OCI-LY7 (cell line): Measurements from ENCODE around the gene C6orf132. TPM values are rescaled to one million over a fixed set of nuclear protein-coding genes. Genes with fewer than 3 reads are reported as not detected.

Experiments used
- BruUV-seq: library from RNA; stranded (reverse); fragments of 400-500 nt; replicated peaks from 2 replicates; lab custom pipeline; 2021; lab: Mats Ljungman, UMichigan
- CTCF ChIA-PET: fragments of 300-600 bp; sonication (Branson Sonifier 250); formaldehyde crosslinking; loops from one replicate; lab custom pipeline; 2022; ENCODE audit warnings: antibody characterized with exemption; ENCODE audit not compliant: unreplicated experiment; lab: Charles Lee
- POLR2A ChIA-PET: fragments of 300-600 bp; sonication (Branson Sonifier 250); formaldehyde crosslinking; loops from one replicate; lab custom pipeline; 2022; ENCODE audit warnings: antibody characterized with exemption; lab: Charles Lee
- DNase-seq: peaks from one replicate; pipeline ENCODE4 v3.0.0-alpha.2; 2015; ENCODE audit warnings: low spot score
- H2AFZ ChIP-seq: fragments of 200-600 bp; sonication (generic), shearing (Covaris generic); 2 replicates; pipeline ENCODE4 v1.6.1; 2014; ENCODE audit warnings: mild to moderate bottlenecking, antibody characterized with exemption, low read length, moderate library complexity
- H3K27ac ChIP-seq: fragments of 200-600 bp; sonication (generic); 2 replicates; pipeline ENCODE4 v1.5.1; 2014; ENCODE audit warnings: mixed run types, low read depth, mild to moderate bottlenecking, moderate library complexity, low read length, inconsistent platforms; ENCODE audit not compliant: poor library complexity, severe bottlenecking
- H3K36me3 ChIP-seq: fragments of 200-600 bp; sonication (generic); 2 replicates; pipeline ENCODE4 v1.6.1; 2014; ENCODE audit warnings: mild to moderate bottlenecking, antibody characterized with exemption, low read length, moderate library complexity, mixed read lengths; ENCODE audit not compliant: insufficient read depth
- H3K4me1 ChIP-seq: fragments of 200-600 bp; sonication (generic); 2 replicates; pipeline ENCODE4 v1.5.1; 2014; ENCODE audit warnings: mild to moderate bottlenecking, low read length; ENCODE audit not compliant: insufficient read depth, poor library complexity, severe bottlenecking
- H3K4me2 ChIP-seq: fragments of 200-600 bp; sonication (generic); 2 replicates; pipeline ENCODE4 v1.6.1; 2014; ENCODE audit warnings: mild to moderate bottlenecking, low read length
- H3K4me3 ChIP-seq: fragments of 200-600 bp; sonication (generic); 2 replicates; pipeline ENCODE4 v1.5.1; 2014; ENCODE audit warnings: mild to moderate bottlenecking, low read depth, low read length; ENCODE audit not compliant: poor library complexity, severe bottlenecking
- H3K79me2 ChIP-seq: fragments of 200-600 bp; sonication (generic); 2 replicates; pipeline ENCODE4 v1.6.1; 2016; ENCODE audit warnings: low read depth, mild to moderate bottlenecking, low read length, moderate library complexity, mixed read lengths; ENCODE audit not compliant: insufficient read depth
- H3K9me2 ChIP-seq: fragments of 200-600 bp; sonication (generic); 2 replicates; pipeline ENCODE4 v1.6.1; 2016; ENCODE audit warnings: mild to moderate bottlenecking, low read length, mixed read lengths; ENCODE audit not compliant: insufficient read depth
- H3K9me3 ChIP-seq: fragments of 200-600 bp; sonication (generic); 2 replicates; pipeline ENCODE4 v1.6.1; 2014; ENCODE audit warnings: mild to moderate bottlenecking, mixed run types, low read length, mixed read lengths
- H4K20me1 ChIP-seq: fragments of 200-600 bp; sonication (generic); 2 replicates; pipeline ENCODE4 v1.6.1; 2014; ENCODE audit warnings: mild to moderate bottlenecking, antibody characterized with exemption, low read length, moderate library complexity, mixed read lengths; ENCODE audit not compliant: insufficient read depth
- EZH2phosphoT487 ChIP-seq: fragments of 200-600 bp; sonication (generic); IDR thresholded peaks from 2 replicates; pipeline ENCODE4 v1.6.1; 2018; ENCODE audit warnings: low read depth, borderline replicate concordance, mild to moderate bottlenecking, mixed run types, antibody characterized with exemption, low read length, moderate library complexity, mixed read lengths
- intact Hi-C: fragments of 100-400 bp; cut with micrococcal nuclease; formaldehyde crosslinking; loops from one replicate; pipeline ENCODE4 v1.10.0; 2022; ENCODE audit not compliant: unreplicated experiment
- total RNA-seq, 2 experiments: library from RNA; depleted of rRNA in 1 of 2; stranded (reverse); fragments of >200 nt in 1 of 2; shearing (Covaris generic) in 1 of 2; gene quantifications; 2 replicates each; pipeline ENCODE4 v1.2.3, GENCODE V29; 2014 to 2022
- TF ChIP-seq, protein P1 (sequence below): fragments of 200-600 bp; sonication (generic); conservative IDR thresholded peaks from 2 replicates; pipeline ENCODE4 v1.5.1; 2014; ENCODE audit warnings: mild to moderate bottlenecking, antibody characterized with exemption, low read length, moderate library complexity, mixed read lengths

The C6orf132 gene
- total RNA-seq, 2 experiments from 2014 or later: 0.03 TPM; not detected in 1

DNA sequence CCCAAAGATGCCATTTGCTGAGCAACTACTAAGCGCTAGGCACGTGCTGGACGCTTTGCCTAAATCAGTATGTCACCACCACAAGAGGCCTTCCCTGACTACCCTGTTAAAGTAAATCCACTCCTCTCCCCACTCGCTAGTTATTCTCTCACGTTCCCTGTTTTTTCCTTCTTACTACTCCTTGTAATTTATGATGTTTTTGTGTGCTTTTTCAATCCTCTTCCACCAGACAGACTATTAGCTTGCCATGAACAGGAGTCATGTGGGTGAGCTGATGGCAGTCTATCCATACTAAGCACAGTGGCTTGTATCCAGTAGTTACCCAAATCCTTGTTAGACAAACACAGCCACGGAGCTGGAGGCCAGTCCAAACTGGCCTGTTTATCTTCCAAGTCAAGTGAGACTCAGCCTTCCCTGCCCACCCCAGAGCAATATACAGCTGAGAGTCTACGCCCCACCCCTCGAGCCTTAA is 41.2 kb downstream of the C6orf132 start:
- H3K4me3 ChIP-seq: no peak overlapping the region
- no peaks in the 10 kb centered on the region for H3K9me2 ChIP-seq
- POLR2A ChIA-PET: interaction anchor here (0.9 kb wide), 1 partner anchor 10 kb away, joined by 4 read pairs; no protein-coding TSS in a partner anchor
- CTCF ChIA-PET: no interaction called here
- H4K20me1 ChIP-seq: no peaks in the 10 kb centered on the region
- no peaks in the 10 kb centered on the region for H3K9me3 ChIP-seq
- H3K27ac ChIP-seq: no peak overlapping the region
- intact Hi-C loops: no loop called here
- no peak for DNase-seq
- TF ChIP-seq EZH2phosphoT487: no peak
- TF ChIP-seq, protein P1, sequence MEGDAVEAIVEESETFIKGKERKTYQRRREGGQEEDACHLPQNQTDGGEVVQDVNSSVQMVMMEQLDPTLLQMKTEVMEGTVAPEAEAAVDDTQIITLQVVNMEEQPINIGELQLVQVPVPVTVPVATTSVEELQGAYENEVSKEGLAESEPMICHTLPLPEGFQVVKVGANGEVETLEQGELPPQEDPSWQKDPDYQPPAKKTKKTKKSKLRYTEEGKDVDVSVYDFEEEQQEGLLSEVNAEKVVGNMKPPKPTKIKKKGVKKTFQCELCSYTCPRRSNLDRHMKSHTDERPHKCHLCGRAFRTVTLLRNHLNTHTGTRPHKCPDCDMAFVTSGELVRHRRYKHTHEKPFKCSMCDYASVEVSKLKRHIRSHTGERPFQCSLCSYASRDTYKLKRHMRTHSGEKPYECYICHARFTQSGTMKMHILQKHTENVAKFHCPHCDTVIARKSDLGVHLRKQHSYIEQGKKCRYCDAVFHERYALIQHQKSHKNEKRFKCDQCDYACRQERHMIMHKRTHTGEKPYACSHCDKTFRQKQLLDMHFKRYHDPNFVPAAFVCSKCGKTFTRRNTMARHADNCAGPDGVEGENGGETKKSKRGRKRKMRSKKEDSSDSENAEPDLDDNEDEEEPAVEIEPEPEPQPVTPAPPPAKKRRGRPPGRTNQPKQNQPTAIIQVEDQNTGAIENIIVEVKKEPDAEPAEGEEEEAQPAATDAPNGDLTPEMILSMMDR: no peak
- H2AFZ ChIP-seq: no peak overlapping the region
- BruUV-seq: no TSS peak
- H3K4me1 ChIP-seq: peaks cover 4% of the 10 kb centered on the region
- H3K36me3 ChIP-seq: no peaks in the 10 kb centered on the region
- H3K79me2 ChIP-seq: no peaks in the 10 kb centered on the region
- no peak overlapping the region for H3K4me2 ChIP-seq

- TF ChIP-seq EZH2phosphoT487: no peak
- TF ChIP-seq, protein P1: no peak
- BruUV-seq: no TSS peak
- Histone ChIP-seq H4K20me1 (no peaks in the 10 kb centered on the region), H3K27ac (no peak overlapping the region), H3K36me3 (no peaks in the 10 kb centered on the region), H3K79me2 (no peaks in the 10 kb centered on the region), H2AFZ (no peak overlapping the region), H3K9me2 (no peaks in the 10 kb centered on the region), H3K4me3 (no peak overlapping the region), H3K4me2 (no peak overlapping the region), H3K9me3 (no peaks in the 10 kb centered on the region), H3K4me1 (peaks cover 4% of the 10 kb centered on the region)
- no peak for DNase-seq
- CTCF ChIA-PET: no interaction called here
- intact Hi-C loops: no loop called here
- POLR2A ChIA-PET: no interaction called here
Observed at GRCh38 chr6:42100029-42100901, 42.2 kb downstream of the C6orf132 start.
